Ovary (tissue), 9 donors: Measurements from ENCODE around the gene NLE1. TPM values are rescaled to one million over a fixed set of nuclear protein-coding genes. Genes with fewer than 3 reads are reported as not detected.
A peak's percentile ranks its signal among the peaks of the same experiment; 100 is the strongest.

ENCODE experiments used
- DNase-seq, 5 donors: peaks; one replicate each; pipeline ENCODE4 v3.0.0-alpha.2; 2019 to 2020
- H3K27ac ChIP-seq, 2 donors: fragments of 200-600 bp; one replicate each; pipeline versions ENCODE4 v1.5.1 to v1.8.0; 2019 to 2022
- H3K27me3 ChIP-seq: fragments of 200-600 bp; one replicate; pipeline ENCODE4 v1.8.0; 2022
- H3K36me3 ChIP-seq: fragments of 200-600 bp; sonication (generic); one replicate; pipeline ENCODE4 v1.5.1; 2019
- H3K4me1 ChIP-seq: one replicate; pipeline ENCODE4 v1.8.1; 2013; ENCODE audit warnings: mild to moderate bottlenecking, moderate library complexity; ENCODE audit not compliant: insufficient read depth
- H3K4me3 ChIP-seq: fragments of 200-600 bp; sonication (generic); one replicate; pipeline ENCODE4 v1.5.1; 2017
- H3K9me3 ChIP-seq, 2 donors: fragments of 200-600 bp in 1 of 2; sonication (generic) in 1 of 2; one replicate each; pipeline versions ENCODE4 v1.5.1 to v1.8.1; 2013 to 2019; ENCODE audit warnings: mild to moderate bottlenecking in 1 of 2, moderate library complexity in 1 of 2
- CTCF ChIP-seq, 3 donors: fragments of 450-650 bp in 2 of 3; fragments of 200-600 bp in 1 of 3; IDR thresholded peaks; one replicate each; pipeline versions ENCODE4 v1.5.1 to v1.8.0; 2016 to 2022; ENCODE audit warnings: antibody characterized with exemption in 3 of 3, mild to moderate bottlenecking in 1 of 3
- EP300 ChIP-seq: sonication (generic); formaldehyde crosslinking; IDR thresholded peaks from one replicate; pipeline ENCODE4 v1.6.1; 2017; ENCODE audit warnings: antibody characterized with exemption
- POLR2A ChIP-seq: fragments of 450-650 bp; IDR thresholded peaks from one replicate; pipeline ENCODE4 v1.6.1; 2017; ENCODE audit warnings: antibody characterized with exemption, mild to moderate bottlenecking, moderate library complexity
- WGBS, 3 donors: extraction: QIAGEN DNeasy Blood & Tissue Kit in 1 of 3; methylation state at CpG; one replicate each; pipeline versions ENCODE4 v1.1.5 to v1.1.7; 2013 to 2017; 5-methylcytosine and 5-hydroxymethylcytosine counted together
- intact Hi-C, 4 donors: fragments of 100-400 bp; cut with DNase I; formaldehyde crosslinking; loops; one replicate each; pipeline versions ENCODE4 v1.11.0 to v1.15.1; 2022 to 2023
- polyA plus RNA-seq, 2 donors: library from polyadenylated mRNA; stranded (reverse); fragments of 200-250 nt in 1 of 2; fragments of 350-450 nt in 1 of 2; fragmentation: Illumina TruSeq in 1 of 2; extraction: RNeasy Lipid Tissue Mini Kit (QIAGEN cat#74804) in 1 of 2; gene quantifications; one replicate each; pipeline ENCODE4 v1.2.3, GENCODE V29; 2013 to 2014
- total RNA-seq, 7 donors: library from RNA; depleted of rRNA in 2 of 7; stranded (reverse); fragments of >200 nt in 2 of 7; fragmentation: NEBNext Ultra II Directional in 3 of 7; extraction: Animal tissue kit (Norgen Biotek cat#: 25700) in 3 of 7; gene quantifications; one replicate each; pipeline versions ENCODE4 v1.1.0 to v1.2.4, GENCODE V29; 2016 to 2023
- donor health status: DM: no; HTN: no; CAD: no; lungs with moderate emphysema.
- donor health status: DM: no; HTN: no; CAD: no.
- donor health status: Bipolar disorder and iron deficiency.
- donor health status: DM: yes; HTN: yes; CAD: no.
- donor health status: DM: no; HTN: no; CAD: no.
- donor health status: DM: yes; HTN: yes; CAD: no.

Gene NLE1
- total and polyA plus RNA-seq, 9 donors, result 10.6 to 26.5 (median 18.2) TPM

- no peaks in the 10 kb centered on the region for H3K4me1 ChIP-seq
- no peaks in the 10 kb centered on the region for H3K27me3 ChIP-seq
- WGBS, 3 donors, result 66 to 80% (median 75%) methylated on average over 18 of the region's 18 CpGs
- intact Hi-C loops, result loop anchor here in 1 of 4 donors (10.0 kb wide), 1 partner anchor 364 kb away; the partner anchor contains the start of gene SLFN12L
- TF ChIP-seq POLR2A (no peak), CTCF (IDR thresholded peaks at IDR 0.05) (peak in 1 of 3 donors; percentile 21)
- no peaks in the 10 kb centered on the region for H3K9me3 ChIP-seq
- H3K4me3 ChIP-seq, result no peak overlapping the region
- no peak overlapping the region for H3K27ac ChIP-seq
- no peak for DNase-seq
- H3K36me3 ChIP-seq, result no peaks in the 10 kb centered on the region
Measured at GRCh38 chr17:35170968-35171771, 29.1 kb upstream of the NLE1 start.

- no peaks in the 10 kb centered on the region for H3K27me3 ChIP-seq
- TF ChIP-seq CTCF (IDR thresholded peaks at IDR 0.05) (no peak), EP300 (no peak), POLR2A (no peak)
- no peak overlapping the region for H3K4me3 ChIP-seq
- no peak for DNase-seq
- no peaks in the 10 kb centered on the region for H3K4me1 ChIP-seq
- no peaks in the 10 kb centered on the region for H3K9me3 ChIP-seq
- H3K36me3 ChIP-seq, result no peaks in the 10 kb centered on the region
- H3K27ac ChIP-seq, result no peak overlapping the region
- 81 to 90% (median 86%) methylated on average over 17 of the region's 17 CpGs for WGBS, 3 donors
- intact Hi-C loops, result loop anchor here in 1 of 4 donors (10.0 kb wide), 1 partner anchor 365 kb away; the partner anchor contains the start of gene SLFN12L
Measured at GRCh38 chr17:35169835-35170363, 27.8 kb upstream of the NLE1 start.

- H3K9me3 ChIP-seq, result no peaks in the 10 kb centered on the region
- DNase-seq, result no peak
- H3K27me3 ChIP-seq, result no peaks in the 10 kb centered on the region
- no peak overlapping the region for H3K27ac ChIP-seq
- no peak for TF ChIP-seq EP300
- 71 to 78% (median 75%) methylated on average over 1 of the region's 1 CpG for WGBS, 3 donors
- no peak overlapping the region for H3K4me3 ChIP-seq
- no peaks in the 10 kb centered on the region for H3K4me1 ChIP-seq
- no peaks in the 10 kb centered on the region for H3K36me3 ChIP-seq
- intact Hi-C loops, result no loop called here
Measured at GRCh38 chr17:35167666-35168065, 25.6 kb upstream of the NLE1 start.

GRCh38 chr17:35167046-35167445, 24.9 kb upstream of the NLE1 start:
- intact Hi-C loops, result no loop called here
- Histone ChIP-seq H3K27ac (no peak overlapping the region), H3K27me3 (no peaks in the 10 kb centered on the region), H3K4me1 (no peaks in the 10 kb centered on the region), H3K36me3 (no peaks in the 10 kb centered on the region), H3K9me3 (no peaks in the 10 kb centered on the region), H3K4me3 (no peak overlapping the region)
- DNase-seq, result no peak
- TF ChIP-seq EP300, result no peak
- TF ChIP-seq POLR2A, result no peak
- no peak for TF ChIP-seq CTCF (IDR thresholded peaks at IDR 0.05)
- WGBS, 3 donors, result 34 to 45% (median 41%) methylated on average over 3 of the region's 3 CpGs

- no peak for TF ChIP-seq CTCF (IDR thresholded peaks at IDR 0.05)
- TF ChIP-seq EP300, result no peak
- TF ChIP-seq POLR2A, result no peak
- 55 to 74% (median 69%) methylated on average over 2 to 5 of the region's 5 CpGs for WGBS, 3 donors
- no peak overlapping the region for H3K27ac ChIP-seq
- H3K9me3 ChIP-seq, result no peaks in the 10 kb centered on the region
- H3K4me3 ChIP-seq, result no peak overlapping the region
- H3K27me3 ChIP-seq, result no peaks in the 10 kb centered on the region
- H3K36me3 ChIP-seq, result no peaks in the 10 kb centered on the region
- no peaks in the 10 kb centered on the region for H3K4me1 ChIP-seq
- intact Hi-C loops, result no loop called here
- no peak for DNase-seq
Measured at GRCh38 chr17:35166526-35166925, 24.4 kb upstream of the NLE1 start.
